ENCODE results near the gene MIGA2.

Gene MIGA2

DNA sequence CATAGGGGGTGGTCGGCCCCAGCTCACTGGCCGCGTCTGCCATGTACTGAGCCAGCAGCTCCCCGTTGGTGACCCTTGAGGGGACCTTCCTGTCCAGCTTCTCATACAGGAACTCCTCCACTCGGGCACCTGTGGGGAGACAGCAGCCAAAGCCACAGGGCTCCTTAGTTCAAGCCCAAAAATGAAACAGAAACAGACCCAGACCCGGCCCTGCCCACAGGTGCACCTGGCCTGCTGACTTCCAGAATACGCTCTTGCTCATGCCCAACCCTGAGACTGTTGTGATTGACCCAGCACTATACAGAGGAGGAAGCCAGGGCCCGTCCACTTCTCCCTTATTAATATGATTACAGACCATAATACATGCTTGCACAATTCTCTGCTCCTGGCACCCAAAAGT lies 15.3 kb upstream of the MIGA2 start:
- H3K4me3 ChIP-seq (ENCODE audit: control insufficient read depth, low read depth, low read length), result no peak overlapping the region
- no peak for TF ChIP-seq CTCF (IDR thresholded peaks at IDR 0.05; ENCODE audit: control insufficient read depth, insufficient read depth, low read depth, low read length, missing control alignments)
- no peak for DNase-seq (ENCODE audit: low read depth)

GRCh38 chr9:129022037-129022436 lies 14.4 kb upstream of the MIGA2 start:
- DNase-seq (ENCODE audit: low read depth), result no peak
- no peak overlapping the region for H3K4me3 ChIP-seq (ENCODE audit: control insufficient read depth, low read depth, low read length)
- TF ChIP-seq CTCF (IDR thresholded peaks at IDR 0.05; ENCODE audit: control insufficient read depth, insufficient read depth, low read depth, low read length, missing control alignments), result no peak

GRCh38 chr9:129023036-129023907 lies 13.2 kb upstream of the MIGA2 start:
- H3K4me3 ChIP-seq (ENCODE audit: control insufficient read depth, low read depth, low read length), result no peak overlapping the region
- TF ChIP-seq CTCF (IDR thresholded peaks at IDR 0.05; ENCODE audit: control insufficient read depth, insufficient read depth, low read depth, low read length, missing control alignments), result no peak
- peak; percentile 39 for DNase-seq (ENCODE audit: low read depth)

DNA sequence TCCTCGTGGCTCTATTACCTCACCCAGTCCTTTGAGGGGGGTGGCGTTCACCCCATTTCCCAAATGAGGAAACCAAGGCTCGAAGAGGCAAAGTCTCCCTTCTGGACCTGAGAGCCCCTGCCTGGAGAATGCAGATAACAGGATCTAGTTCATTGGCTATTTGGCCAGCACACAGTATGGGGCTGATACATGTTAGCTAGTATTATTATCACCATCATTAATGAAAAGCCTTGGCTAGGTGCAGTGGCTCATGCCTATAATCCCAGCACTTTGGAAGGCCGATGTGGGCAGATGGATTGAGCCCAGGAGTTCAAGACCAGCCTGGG lies 12.6 kb upstream of the MIGA2 start:
- no peak for DNase-seq (ENCODE audit: low read depth)
- no peak overlapping the region for H3K4me3 ChIP-seq (ENCODE audit: control insufficient read depth, low read depth, low read length)
- no peak for TF ChIP-seq CTCF (IDR thresholded peaks at IDR 0.05; ENCODE audit: control insufficient read depth, insufficient read depth, low read depth, low read length, missing control alignments)

- peak overlapping the region; percentile 77 for H3K4me3 ChIP-seq (ENCODE audit: control insufficient read depth, low read depth, low read length)
- DNase-seq (ENCODE audit: low read depth), result no peak
- TF ChIP-seq CTCF (IDR thresholded peaks at IDR 0.05; ENCODE audit: control insufficient read depth, insufficient read depth, low read depth, low read length, missing control alignments), result no peak
These were observed 9.8 kb upstream of the MIGA2 start for GRCh38 chr9:129026442-129027223.

- no peak for TF ChIP-seq CTCF (IDR thresholded peaks at IDR 0.05; ENCODE audit: control insufficient read depth, insufficient read depth, low read depth, low read length, missing control alignments)
- peak overlapping the region; percentile 77 for H3K4me3 ChIP-seq (ENCODE audit: control insufficient read depth, low read depth, low read length)
- no peak for DNase-seq (ENCODE audit: low read depth)
These were observed 9.2 kb upstream of the MIGA2 start for GRCh38 chr9:129027224-129027684.
